ENCODE data around the gene ABLIM1. TPM values are rescaled to one million over a fixed set of nuclear protein-coding genes. Genes with fewer than 3 reads are reported as not detected.

The ABLIM1 gene
- total and polyA plus RNA-seq, 2 of the 13 experiments (the other 11 are each of a cell fraction or from before 2014, with no cell fraction given), result 59.4 to 92.7 TPM

DNA sequence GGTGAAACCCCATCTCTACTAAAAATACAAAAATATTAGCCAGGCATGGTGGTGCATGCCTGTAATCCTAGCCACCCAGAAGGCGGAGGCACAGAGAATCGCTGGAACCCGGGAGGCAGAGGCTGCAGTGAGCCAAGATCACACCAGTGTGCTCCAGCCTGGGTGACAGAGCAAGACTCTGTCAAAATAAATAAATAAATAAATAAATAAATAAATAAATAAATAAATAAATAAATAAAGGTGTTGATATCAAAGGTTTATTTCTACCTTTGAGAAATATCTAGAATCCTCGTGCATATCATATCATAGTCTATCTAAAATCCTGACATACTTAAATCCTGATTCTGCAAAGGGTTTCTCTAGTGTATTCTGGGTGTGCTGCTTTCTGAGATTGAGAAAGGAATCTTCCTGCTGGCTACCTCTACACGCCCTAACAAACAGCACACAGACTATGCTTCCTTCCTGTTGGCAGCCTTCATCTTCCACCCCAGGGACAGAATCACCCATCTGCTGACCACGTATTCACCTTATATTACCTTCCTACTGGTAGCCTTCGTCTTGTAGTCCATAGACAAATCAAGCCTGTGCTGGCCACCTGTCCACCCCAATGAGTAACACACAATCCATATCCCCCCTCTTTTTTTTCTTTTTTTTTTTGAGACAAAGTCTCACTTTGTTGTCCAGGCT, 8.7 kb downstream of the ABLIM1 start (continued):
- TF ChIP-seq, protein P1, sequence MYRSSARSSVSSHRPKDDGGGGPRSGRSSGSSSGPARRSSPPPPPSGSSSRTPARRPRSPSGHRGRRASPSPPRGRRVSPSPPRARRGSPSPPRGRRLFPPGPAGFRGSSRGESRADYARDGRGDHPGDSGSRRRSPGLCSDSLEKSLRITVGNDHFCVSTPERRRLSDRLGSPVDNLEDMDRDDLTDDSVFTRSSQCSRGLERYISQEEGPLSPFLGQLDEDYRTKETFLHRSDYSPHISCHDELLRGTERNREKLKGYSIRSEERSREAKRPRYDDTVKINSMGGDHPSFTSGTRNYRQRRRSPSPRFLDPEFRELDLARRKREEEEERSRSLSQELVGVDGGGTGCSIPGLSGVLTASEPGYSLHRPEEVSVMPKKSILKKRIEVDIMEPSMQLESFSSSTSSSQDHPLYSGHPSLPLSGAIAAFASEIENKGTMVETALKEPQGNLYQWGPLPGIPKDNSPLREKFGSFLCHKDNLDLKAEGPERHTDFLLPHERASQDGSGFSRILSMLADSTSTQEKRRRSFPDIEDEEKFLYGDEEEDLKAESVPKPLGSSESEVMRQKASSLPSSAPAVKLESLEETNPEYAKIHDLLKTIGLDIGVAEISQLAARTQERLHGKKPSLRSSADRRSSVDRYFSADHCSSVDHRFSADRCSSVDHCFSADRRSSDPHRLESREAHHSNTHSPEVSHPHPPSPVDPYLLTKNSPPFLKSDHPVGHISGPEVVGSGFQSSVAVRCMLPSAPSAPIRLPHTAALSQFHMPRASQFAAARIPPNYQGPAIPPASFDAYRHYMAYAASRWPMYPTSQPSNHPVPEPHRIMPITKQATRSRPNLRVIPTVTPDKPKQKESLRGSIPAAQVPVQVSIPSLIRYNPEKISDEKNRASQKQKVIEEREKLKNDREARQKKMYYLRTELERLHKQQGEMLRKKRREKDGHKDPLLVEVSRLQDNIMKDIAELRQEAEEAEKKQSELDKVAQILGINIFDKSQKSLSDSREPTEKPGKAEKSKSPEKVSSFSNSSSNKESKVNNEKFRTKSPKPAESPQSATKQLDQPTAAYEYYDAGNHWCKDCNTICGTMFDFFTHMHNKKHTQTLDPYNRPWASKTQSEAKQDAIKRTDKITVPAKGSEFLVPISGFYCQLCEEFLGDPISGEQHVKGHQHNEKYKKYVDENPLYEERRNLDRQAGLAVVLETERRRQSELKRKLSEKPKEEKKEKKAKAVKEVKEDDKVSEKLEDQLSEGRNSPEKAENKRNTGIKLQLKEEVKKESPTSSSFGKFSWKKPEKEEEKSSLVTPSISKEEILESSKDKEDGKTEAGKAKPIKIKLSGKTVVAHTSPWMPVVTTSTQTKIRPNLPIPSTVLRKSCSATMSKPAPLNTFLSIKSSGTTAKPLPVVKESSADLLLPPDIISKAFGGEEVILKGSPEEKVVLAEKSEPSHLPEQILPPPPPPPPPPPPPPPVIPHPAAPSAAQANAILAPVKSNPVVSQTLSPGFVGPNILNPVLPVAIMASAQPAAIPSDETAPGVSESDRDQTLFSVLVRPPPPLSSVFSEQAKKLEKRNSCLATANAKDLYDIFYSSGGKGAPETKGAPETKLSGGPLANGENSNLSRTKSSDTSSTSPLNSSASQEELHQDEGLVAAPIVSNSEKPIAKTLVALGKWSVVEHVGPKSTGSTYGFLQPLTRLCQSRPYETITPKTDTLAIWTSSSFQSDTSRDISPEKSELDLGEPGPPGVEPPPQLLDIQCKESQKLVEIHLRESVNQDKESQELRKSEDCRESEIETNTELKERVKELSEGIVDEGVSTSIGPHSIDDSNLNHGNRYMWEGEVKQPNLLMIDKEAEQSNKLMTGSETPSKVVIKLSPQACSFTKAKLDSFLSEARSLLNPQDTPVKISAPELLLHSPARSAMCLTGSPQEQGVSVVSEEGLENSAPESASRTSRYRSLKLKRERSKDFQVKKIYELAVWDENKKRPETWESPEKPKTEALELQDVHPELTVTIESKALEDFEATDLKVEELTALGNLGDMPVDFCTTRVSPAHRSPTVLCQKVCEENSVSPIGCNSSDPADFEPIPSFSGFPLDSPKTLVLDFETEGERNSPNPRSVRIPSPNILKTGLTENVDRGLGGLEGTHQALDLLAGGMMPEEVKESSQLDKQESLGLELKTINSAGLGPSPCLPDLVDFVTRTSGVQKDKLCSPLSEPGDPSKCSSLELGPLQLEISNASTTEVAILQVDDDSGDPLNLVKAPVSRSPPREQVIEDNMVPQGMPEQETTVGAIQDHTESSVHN (CRISPR knock-in tag; IDR thresholded peaks at IDR 0.05), result no peak
- no peak for TF ChIP-seq ATF7 (IDR thresholded peaks at IDR 0.05)
- no peak for TF ChIP-seq ATF7 (CRISPR knock-in tag; IDR thresholded peaks at IDR 0.05)
- TF ChIP-seq ZNF337 (CRISPR knock-in tag; IDR thresholded peaks at IDR 0.05; ENCODE audit: borderline replicate concordance, low read depth), result no peak
- no peak for TF ChIP-seq SATB2 (CRISPR knock-in tag; IDR thresholded peaks at IDR 0.05)
- TF ChIP-seq HNF1A (IDR thresholded peaks at IDR 0.05; ENCODE audit: low read depth), result no peak
- TF ChIP-seq HNF1A (CRISPR knock-in tag; IDR thresholded peaks at IDR 0.05; ENCODE audit: borderline replicate concordance), result no peak
- TF ChIP-seq GTF3A (CRISPR knock-in tag; conservative IDR thresholded peaks at IDR 0.05), result no peak
- TF ChIP-seq, protein P2, sequence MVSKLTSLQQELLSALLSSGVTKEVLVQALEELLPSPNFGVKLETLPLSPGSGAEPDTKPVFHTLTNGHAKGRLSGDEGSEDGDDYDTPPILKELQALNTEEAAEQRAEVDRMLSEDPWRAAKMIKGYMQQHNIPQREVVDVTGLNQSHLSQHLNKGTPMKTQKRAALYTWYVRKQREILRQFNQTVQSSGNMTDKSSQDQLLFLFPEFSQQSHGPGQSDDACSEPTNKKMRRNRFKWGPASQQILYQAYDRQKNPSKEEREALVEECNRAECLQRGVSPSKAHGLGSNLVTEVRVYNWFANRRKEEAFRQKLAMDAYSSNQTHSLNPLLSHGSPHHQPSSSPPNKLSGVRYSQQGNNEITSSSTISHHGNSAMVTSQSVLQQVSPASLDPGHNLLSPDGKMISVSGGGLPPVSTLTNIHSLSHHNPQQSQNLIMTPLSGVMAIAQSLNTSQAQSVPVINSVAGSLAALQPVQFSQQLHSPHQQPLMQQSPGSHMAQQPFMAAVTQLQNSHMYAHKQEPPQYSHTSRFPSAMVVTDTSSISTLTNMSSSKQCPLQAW (CRISPR knock-in tag; IDR thresholded peaks at IDR 0.05), result no peak
- TF ChIP-seq SRSF4 (IDR thresholded peaks at IDR 0.05; ENCODE audit: low read depth, low read length, poor library complexity, severe bottlenecking), result no peak
- no peak for TF ChIP-seq KDM1A (CRISPR knock-in tag; IDR thresholded peaks at IDR 0.05)
- no peak for TF ChIP-seq ZNF512B (CRISPR knock-in tag; IDR thresholded peaks at IDR 0.05; ENCODE audit: borderline replicate concordance)

Data from HepG2 (cell line).